HepG2 (cell line): ENCODE data around the gene CYP2W1. TPM values are rescaled to one million over a fixed set of nuclear protein-coding genes. Genes with fewer than 3 reads are reported as not detected.

ENCODE experiments used
- ELF3 ChIP-seq: IDR thresholded peaks from 2 replicates; pipeline ENCODE4 v1.6.1; 2016; ENCODE audit warnings: missing genetic modification reagents, missing compliant biosample characterization
- IKZF1 ChIP-seq: fragments of 450-650 bp; IDR thresholded peaks from 2 replicates; pipeline ENCODE4 v1.7.1; 2016
- KDM5B ChIP-seq: sonication (generic); formaldehyde crosslinking; IDR thresholded peaks from 2 replicates; pipeline ENCODE4 v1.4.0; 2020; ENCODE audit warnings: missing genetic modification reagents, mild to moderate bottlenecking, borderline replicate concordance
- MXI1 ChIP-seq: IDR thresholded peaks from 3 replicates; pipeline ENCODE4 v1.6.1; 2012; ENCODE audit warnings: low read depth, low read length, inconsistent platforms, borderline replicate concordance
- NONO ChIP-seq, 2 experiments: fragments of 450-650 bp in 1 of 2; sonication (generic) in 1 of 2; formaldehyde crosslinking in 1 of 2; IDR thresholded peaks in 1 of 2; conservative IDR thresholded peaks in 1 of 2; 2 replicates each; pipeline versions ENCODE4 v1.6.1 to v1.8.0; 2017 to 2022; ENCODE audit warnings: mild to moderate bottlenecking in 1 of 2, missing genetic modification reagents in 1 of 2, moderate library complexity in 1 of 2
- RFXANK ChIP-seq: IDR thresholded peaks from 2 replicates; pipeline ENCODE4 v1.6.1; 2016
- STAG1 ChIP-seq: sonication (generic); formaldehyde crosslinking; IDR thresholded peaks from 2 replicates; pipeline ENCODE4 v1.4.0; 2020; ENCODE audit warnings: missing genetic modification reagents
- YEATS4 ChIP-seq: sonication (generic); formaldehyde crosslinking; IDR thresholded peaks from 2 replicates; pipeline ENCODE4 v1.4.0; 2020; ENCODE audit warnings: missing genetic modification reagents, borderline replicate concordance
- ZFP90 ChIP-seq: sonication (generic); formaldehyde crosslinking; IDR thresholded peaks from 2 replicates; pipeline ENCODE4 v1.8.0; 2022; ENCODE audit warnings: missing genetic modification reagents, mild to moderate bottlenecking, inconsistent platforms, borderline replicate concordance
- ZNF335 ChIP-seq: sonication (generic); formaldehyde crosslinking; IDR thresholded peaks from 2 replicates; pipeline ENCODE4 v1.4.0; 2020; ENCODE audit warnings: missing genetic modification reagents
- ZNF441 ChIP-seq: sonication (generic); formaldehyde crosslinking; IDR thresholded peaks from 2 replicates; pipeline ENCODE4 v1.7.0; 2021; ENCODE audit warnings: missing genetic modification reagents, borderline replicate concordance
- ZNF589 ChIP-seq: sonication (generic); formaldehyde crosslinking; conservative IDR thresholded peaks from 2 replicates; pipeline ENCODE4 v1.8.0; 2022; ENCODE audit warnings: mild to moderate bottlenecking, moderate library complexity, missing genetic modification reagents
- ZNF777 ChIP-seq: sonication (generic); formaldehyde crosslinking; IDR thresholded peaks from 2 replicates; pipeline ENCODE4 v1.4.0; 2020; ENCODE audit warnings: missing genetic modification reagents
- ZNF879 ChIP-seq: sonication (generic); formaldehyde crosslinking; IDR thresholded peaks from 2 replicates; pipeline ENCODE4 v1.8.1; 2023; ENCODE audit warnings: missing genetic modification reagents
- polyA plus RNA-seq, 8 experiments: library from polyadenylated mRNA; depleted of rRNA in 3 of 8; stranded (reverse) in 7 of 8; unstranded in 1 of 8; fragments of >200 nt; fragmentation: Illumina TruSeq in 4 of 8; extraction: Trizol in 4 of 8; gene quantifications; 2 replicates each; pipeline versions ENCODE4 v1.2.1 to v1.2.3, GENCODE V29; 2011 to 2016; ENCODE audit warnings: low read depth in 4 of 8, missing spikeins in 1 of 8, mixed read lengths in 1 of 8; ENCODE audit not compliant: insufficient read depth in 1 of 8
- total RNA-seq, 5 experiments: library from RNA; depleted of rRNA; stranded (reverse); fragments of >200 nt; fragmentation: Illumina TruSeq; extraction: Trizol; gene quantifications; 2 replicates each; pipeline ENCODE4 v1.2.3, GENCODE V29; 2016; ENCODE audit warnings: low read depth in 1 of 5
- TF ChIP-seq, protein P1 (sequence below): sonication (generic); formaldehyde crosslinking; IDR thresholded peaks from 2 replicates; pipeline ENCODE4 v1.9.0; 2021; ENCODE audit warnings: missing genetic modification reagents, mild to moderate bottlenecking, borderline replicate concordance
- TF ChIP-seq, protein P2 (sequence below): IDR thresholded peaks from 2 replicates; pipeline ENCODE4 v1.6.1; 2016; ENCODE audit warnings: low read depth, borderline replicate concordance
- TF ChIP-seq, protein P3 (sequence below): sonication (generic); formaldehyde crosslinking; IDR thresholded peaks from 2 replicates; pipeline ENCODE4 v1.4.0; 2020; ENCODE audit warnings: missing genetic modification reagents, mild to moderate bottlenecking, borderline replicate concordance
- TF ChIP-seq, protein P4 (sequence below): sonication (generic); formaldehyde crosslinking; IDR thresholded peaks from 2 replicates; pipeline ENCODE4 v1.4.0; 2020; ENCODE audit warnings: missing genetic modification reagents
- TF ChIP-seq, protein P5 (sequence below), 2 experiments: sonication (generic) in 1 of 2; formaldehyde crosslinking in 1 of 2; IDR thresholded peaks; 2 replicates each; pipeline versions ENCODE4 v1.4.0 to v1.6.1; 2016 to 2020; ENCODE audit warnings: borderline replicate concordance in 1 of 2, low read depth in 1 of 2, mild to moderate bottlenecking in 1 of 2, missing genetic modification reagents in 1 of 2

The CYP2W1 gene
- total and polyA plus RNA-seq, 2 of the 13 experiments (the other 11 are each of a cell fraction or from before 2014, with no cell fraction given): 19.5 to 31.7 TPM

DNA sequence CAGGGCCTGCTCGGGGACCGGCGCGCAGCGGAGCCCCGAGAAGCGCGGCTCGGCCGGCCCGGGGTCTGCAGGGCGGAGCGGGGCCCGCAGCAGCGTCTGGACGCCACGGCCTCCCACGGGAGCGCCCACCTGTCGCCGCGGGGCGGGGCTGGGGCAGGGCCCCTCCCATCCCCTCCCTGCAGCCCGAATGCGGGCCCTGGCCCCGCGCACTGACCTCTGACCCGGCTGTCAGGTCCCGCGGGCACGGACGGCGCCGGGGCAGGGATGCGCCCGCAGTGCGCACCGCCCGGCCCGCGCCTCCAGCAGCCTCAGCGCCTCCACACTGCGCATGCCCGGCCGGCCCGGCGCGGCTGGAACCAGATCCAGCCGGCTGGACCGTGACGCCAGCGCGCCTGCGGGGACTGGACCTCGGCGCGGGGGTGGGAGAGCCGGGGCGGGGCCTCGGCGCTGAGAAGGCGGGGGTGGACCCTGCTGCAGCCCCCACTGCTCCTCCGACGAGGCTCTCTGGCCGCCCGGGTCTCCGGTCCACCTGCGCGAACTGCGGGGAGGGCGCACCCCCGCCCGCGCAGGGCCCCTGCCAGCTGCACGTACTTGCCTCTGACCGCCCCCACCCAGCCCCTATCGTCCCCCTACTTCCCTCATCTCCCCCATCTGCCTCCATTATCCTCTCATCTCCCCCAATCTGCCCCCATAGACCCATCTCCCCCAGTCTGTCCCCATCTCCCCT is 45.2 kb downstream of the CYP2W1 start (continued):
- TF ChIP-seq MXI1: no peak; the same call in 2 of the 3 replicates
- no peak for TF ChIP-seq ZNF879 (CRISPR knock-in tag)
- peak; percentile 56 for TF ChIP-seq KDM5B (CRISPR knock-in tag)
- TF ChIP-seq RFXANK (CRISPR knock-in tag): no peak
- TF ChIP-seq, protein P1, sequence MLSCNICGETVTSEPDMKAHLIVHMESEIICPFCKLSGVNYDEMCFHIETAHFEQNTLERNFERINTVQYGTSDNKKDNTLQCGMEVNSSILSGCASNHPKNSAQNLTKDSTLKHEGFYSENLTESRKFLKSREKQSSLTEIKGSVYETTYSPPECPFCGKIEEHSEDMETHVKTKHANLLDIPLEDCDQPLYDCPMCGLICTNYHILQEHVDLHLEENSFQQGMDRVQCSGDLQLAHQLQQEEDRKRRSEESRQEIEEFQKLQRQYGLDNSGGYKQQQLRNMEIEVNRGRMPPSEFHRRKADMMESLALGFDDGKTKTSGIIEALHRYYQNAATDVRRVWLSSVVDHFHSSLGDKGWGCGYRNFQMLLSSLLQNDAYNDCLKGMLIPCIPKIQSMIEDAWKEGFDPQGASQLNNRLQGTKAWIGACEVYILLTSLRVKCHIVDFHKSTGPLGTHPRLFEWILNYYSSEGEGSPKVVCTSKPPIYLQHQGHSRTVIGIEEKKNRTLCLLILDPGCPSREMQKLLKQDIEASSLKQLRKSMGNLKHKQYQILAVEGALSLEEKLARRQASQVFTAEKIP: no peak
- TF ChIP-seq, protein P2, sequence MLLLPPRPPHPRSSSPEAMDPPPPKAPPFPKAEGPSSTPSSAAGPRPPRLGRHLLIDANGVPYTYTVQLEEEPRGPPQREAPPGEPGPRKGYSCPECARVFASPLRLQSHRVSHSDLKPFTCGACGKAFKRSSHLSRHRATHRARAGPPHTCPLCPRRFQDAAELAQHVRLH: peak; percentile 14; the same call in 1 of the 2 replicates
- TF ChIP-seq, protein P3, sequence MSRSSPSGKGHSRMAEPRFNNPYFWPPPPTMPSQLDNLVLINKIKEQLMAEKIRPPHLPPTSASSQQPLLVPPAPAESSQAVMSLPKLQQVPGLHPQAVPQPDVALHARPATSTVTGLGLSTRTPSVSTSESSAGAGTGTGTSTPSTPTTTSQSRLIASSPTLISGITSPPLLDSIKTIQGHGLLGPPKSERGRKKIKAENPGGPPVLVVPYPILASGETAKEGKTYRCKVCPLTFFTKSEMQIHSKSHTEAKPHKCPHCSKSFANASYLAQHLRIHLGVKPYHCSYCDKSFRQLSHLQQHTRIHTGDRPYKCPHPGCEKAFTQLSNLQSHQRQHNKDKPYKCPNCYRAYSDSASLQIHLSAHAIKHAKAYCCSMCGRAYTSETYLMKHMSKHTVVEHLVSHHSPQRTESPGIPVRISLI (CRISPR knock-in tag): no peak
- no peak for TF ChIP-seq IKZF1
- TF ChIP-seq ELF3 (CRISPR knock-in tag): no peak
- 0 out of 2 replicates have a peak, but pooled peaks have one; percentile 11 for TF ChIP-seq ZNF335
- no peak for TF ChIP-seq NONO (IDR thresholded peaks at IDR 0.05)
- 0 out of 2 replicates have a peak, but pooled peaks have one; percentile 1 for TF ChIP-seq NONO (CRISPR knock-in tag; conservative IDR thresholded peaks at IDR 0.05)
- no peak for TF ChIP-seq ZNF589 (CRISPR knock-in tag)
- peak; percentile 82; the same call in 1 of the 2 replicates for TF ChIP-seq YEATS4 (CRISPR knock-in tag)
- TF ChIP-seq, protein P4, sequence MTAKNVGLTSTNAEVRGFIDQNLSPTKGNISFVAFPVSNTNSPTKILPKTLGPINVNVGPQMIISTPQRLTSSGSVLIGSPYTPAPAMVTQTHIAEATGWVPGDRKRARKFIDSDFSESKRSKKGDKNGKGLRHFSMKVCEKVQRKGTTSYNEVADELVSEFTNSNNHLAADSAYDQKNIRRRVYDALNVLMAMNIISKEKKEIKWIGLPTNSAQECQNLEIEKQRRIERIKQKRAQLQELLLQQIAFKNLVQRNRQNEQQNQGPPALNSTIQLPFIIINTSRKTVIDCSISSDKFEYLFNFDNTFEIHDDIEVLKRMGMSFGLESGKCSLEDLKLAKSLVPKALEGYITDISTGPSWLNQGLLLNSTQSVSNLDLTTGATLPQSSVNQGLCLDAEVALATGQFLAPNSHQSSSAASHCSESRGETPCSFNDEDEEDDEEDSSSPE: peak; percentile 65; the same call in 1 of the 2 replicates
- TF ChIP-seq ZFP90 (CRISPR knock-in tag): no peak
- TF ChIP-seq, protein P5, sequence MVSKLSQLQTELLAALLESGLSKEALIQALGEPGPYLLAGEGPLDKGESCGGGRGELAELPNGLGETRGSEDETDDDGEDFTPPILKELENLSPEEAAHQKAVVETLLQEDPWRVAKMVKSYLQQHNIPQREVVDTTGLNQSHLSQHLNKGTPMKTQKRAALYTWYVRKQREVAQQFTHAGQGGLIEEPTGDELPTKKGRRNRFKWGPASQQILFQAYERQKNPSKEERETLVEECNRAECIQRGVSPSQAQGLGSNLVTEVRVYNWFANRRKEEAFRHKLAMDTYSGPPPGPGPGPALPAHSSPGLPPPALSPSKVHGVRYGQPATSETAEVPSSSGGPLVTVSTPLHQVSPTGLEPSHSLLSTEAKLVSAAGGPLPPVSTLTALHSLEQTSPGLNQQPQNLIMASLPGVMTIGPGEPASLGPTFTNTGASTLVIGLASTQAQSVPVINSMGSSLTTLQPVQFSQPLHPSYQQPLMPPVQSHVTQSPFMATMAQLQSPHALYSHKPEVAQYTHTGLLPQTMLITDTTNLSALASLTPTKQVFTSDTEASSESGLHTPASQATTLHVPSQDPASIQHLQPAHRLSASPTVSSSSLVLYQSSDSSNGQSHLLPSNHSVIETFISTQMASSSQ (IDR thresholded peaks at IDR 0.05; ENCODE audit: low read depth): no peak
- TF ChIP-seq, protein P5 (CRISPR knock-in tag; IDR thresholded peaks at IDR 0.05; ENCODE audit: borderline replicate concordance): no peak
- TF ChIP-seq STAG1 (CRISPR knock-in tag): no peak
- TF ChIP-seq ZNF441 (CRISPR knock-in tag): peak; percentile 56; the same call in 1 of the 2 replicates
- peak; percentile 57; the same call in 1 of the 2 replicates for TF ChIP-seq ZNF777
